SU-DHL-6 (cell line): ENCODE results near the gene KIF17.

Source experiments
- EZH2phosphoT487 ChIP-seq: fragments of 200-600 bp; sonication (generic), shearing (Covaris generic); conservative IDR thresholded peaks from 2 replicates; pipeline ENCODE4 v1.6.1; 2018; ENCODE audit warnings: mild to moderate bottlenecking, antibody characterized with exemption, low read length, moderate library complexity, mixed read lengths
- TF ChIP-seq, protein P1 (sequence below): fragments of 200-600 bp; sonication (generic); IDR thresholded peaks from one replicate; pipeline ENCODE4 v1.5.1; 2017; ENCODE audit warnings: antibody characterized with exemption, mild to moderate bottlenecking, low read length, moderate library complexity; ENCODE audit not compliant: insufficient read depth, poor library complexity, severe bottlenecking

DNA sequence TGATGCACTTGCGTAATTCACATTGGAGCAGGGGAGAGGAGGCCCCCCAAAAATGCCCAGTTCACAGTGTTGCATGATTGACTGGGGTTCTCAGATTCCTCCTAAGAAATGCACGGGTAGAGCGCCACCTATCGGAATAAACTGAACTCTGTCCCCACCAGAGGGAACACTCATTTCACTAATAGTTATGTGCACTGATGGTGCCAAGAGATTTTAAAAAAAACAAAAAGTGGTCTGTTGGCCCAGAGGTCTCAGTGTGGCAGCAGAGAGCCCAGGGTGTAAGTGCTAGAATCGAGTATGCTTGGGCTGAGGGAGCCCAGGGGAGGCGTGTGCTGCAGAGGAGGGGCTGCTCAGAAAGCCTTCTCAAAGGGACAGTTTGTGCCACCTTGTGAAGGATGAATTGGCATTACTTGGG lies 77.6 kb downstream of the KIF17 start:
- TF ChIP-seq EZH2phosphoT487: no peak
- TF ChIP-seq, protein P1, sequence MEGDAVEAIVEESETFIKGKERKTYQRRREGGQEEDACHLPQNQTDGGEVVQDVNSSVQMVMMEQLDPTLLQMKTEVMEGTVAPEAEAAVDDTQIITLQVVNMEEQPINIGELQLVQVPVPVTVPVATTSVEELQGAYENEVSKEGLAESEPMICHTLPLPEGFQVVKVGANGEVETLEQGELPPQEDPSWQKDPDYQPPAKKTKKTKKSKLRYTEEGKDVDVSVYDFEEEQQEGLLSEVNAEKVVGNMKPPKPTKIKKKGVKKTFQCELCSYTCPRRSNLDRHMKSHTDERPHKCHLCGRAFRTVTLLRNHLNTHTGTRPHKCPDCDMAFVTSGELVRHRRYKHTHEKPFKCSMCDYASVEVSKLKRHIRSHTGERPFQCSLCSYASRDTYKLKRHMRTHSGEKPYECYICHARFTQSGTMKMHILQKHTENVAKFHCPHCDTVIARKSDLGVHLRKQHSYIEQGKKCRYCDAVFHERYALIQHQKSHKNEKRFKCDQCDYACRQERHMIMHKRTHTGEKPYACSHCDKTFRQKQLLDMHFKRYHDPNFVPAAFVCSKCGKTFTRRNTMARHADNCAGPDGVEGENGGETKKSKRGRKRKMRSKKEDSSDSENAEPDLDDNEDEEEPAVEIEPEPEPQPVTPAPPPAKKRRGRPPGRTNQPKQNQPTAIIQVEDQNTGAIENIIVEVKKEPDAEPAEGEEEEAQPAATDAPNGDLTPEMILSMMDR: peak; percentile 83
